Measurements from ENCODE around the gene ASTN2.

ASTN2 gene

DNA sequence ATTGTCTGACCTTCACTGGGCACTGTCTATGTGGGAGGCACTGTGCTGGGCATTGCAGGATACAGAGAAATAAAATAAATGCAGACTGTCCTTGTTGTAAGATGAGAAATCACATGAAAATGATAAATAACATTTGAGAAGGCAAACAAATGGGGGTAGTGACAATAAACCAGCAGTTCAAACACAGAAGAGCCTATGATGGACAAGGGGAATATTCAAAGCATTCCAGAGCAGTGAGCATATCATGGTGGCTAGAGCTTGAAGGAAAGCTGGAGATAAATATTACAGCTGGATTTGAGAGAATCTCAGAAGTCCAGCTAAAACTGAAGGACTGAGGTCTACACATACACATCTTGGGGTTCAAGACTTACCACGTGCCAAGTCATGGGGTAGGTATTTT is 209.9 kb downstream of the ASTN2 start:
- TF ChIP-seq GATA2 (IDR thresholded peaks at IDR 0.05; ENCODE audit: low read depth, low read length) (no peak), GATA3 (IDR thresholded peaks at IDR 0.05; ENCODE audit: low read depth, low read length) (no peak)

DNA sequence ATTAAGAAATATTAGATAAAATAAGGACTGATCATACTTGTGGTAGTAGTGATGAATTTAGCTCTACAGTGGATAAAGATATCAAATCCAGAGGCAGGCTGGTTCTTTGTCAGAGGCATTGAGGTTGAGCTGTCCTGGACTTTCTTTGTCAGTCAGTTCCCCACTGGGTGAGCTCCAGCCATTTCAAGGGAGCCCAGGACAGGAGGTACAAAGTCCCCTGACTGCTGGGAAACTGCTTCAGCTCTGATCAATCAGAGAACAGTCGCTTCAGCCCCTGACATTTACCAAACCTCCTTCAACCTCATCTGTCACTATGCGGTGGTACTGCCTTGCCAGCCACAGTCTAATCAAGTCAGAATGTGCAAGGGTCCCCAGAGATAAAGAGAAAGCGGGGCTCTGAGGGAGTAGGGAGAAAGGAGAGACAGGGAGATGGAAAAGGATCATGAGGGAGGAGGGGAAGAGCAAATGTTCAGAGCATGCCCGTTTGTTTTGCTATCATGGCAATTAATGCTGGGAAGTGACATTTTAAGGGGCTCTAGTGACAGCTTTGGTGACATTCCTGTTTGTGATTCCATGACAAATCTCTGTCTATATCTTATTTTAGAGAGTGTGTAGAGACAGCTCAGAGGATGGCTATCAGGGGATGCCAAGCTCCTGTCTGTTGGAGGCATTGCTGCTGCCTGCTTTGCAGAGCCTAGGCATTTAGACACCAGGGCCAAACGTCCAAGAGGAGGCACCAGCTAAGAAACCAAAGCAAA is 223.2 kb downstream of the ASTN2 start:
- no peak for TF ChIP-seq GATA2 (IDR thresholded peaks at IDR 0.05; ENCODE audit: low read depth, low read length)
- TF ChIP-seq GATA3 (IDR thresholded peaks at IDR 0.05; ENCODE audit: low read depth, low read length) = no peak

DNA sequence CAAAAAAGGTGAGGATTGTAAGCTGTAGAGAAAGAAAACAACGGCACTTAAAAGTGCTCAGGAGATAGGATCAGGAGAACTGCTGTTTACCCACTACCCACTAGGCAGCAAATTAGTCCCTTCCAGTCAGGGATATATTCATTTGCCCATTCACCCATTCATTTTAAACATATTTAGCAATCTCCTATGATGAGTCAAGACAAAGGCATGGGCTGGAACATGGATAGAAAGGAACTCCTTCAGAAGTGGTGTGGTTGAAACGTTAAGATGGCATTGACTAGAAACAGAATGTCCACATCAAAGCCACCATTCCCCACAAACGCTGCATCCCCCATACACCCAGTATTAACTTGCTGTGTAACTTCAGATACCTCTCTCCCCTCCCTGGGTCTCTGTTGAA is 225.7 kb downstream of the ASTN2 start:
- TF ChIP-seq GATA3 (IDR thresholded peaks at IDR 0.05; ENCODE audit: low read depth, low read length) (no peak), GATA2 (IDR thresholded peaks at IDR 0.05; ENCODE audit: low read depth, low read length) (no peak)

DNA sequence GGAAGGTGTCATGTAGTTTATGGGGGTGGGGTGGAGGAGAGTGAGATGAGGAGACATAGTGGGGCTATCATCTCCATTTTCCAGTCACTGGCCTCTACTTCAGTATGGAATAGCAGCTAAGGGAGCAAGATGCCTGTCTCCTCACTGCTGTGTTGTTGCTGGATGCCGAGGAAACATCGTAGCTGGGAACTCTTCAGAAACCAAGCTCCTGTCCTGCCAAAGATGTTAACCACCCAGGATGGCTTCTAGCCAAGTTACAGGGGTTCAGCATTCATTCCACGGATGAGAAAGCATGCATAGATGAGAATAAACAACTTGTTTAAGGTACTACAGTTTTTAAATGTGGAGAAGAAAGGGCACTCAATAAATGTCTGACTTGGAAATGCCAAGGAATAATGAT is 226.5 kb downstream of the ASTN2 start:
- TF ChIP-seq GATA2 (IDR thresholded peaks at IDR 0.05; ENCODE audit: low read depth, low read length) = no peak
- no peak for TF ChIP-seq GATA3 (IDR thresholded peaks at IDR 0.05; ENCODE audit: low read depth, low read length)

DNA sequence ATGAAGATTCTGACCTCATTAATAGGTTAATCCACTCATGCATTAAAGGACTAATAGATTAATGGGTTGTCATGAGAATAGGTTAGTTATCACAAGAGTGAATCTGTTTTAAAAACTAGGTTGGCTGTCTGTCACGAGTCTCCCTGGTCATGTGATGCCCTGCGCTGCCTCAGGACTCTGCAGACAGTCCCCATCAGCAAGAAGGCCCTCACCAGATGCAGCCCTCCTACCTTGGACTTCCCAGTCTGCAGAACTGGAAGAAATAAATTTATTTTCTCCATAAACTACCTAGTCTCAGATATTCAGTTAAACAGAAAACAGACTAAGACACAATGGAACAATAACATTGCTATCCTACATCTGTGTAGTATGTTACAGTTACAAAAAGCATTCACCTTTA is 227.4 kb downstream of the ASTN2 start:
- TF ChIP-seq GATA3 (IDR thresholded peaks at IDR 0.05; ENCODE audit: low read depth, low read length) (no peak), GATA2 (IDR thresholded peaks at IDR 0.05; ENCODE audit: low read depth, low read length) (no peak)

GRCh38 chr9:117184173-117184572 is 230.7 kb downstream of the ASTN2 start:
- TF ChIP-seq GATA3 (IDR thresholded peaks at IDR 0.05; ENCODE audit: low read depth, low read length) (no peak), GATA2 (IDR thresholded peaks at IDR 0.05; ENCODE audit: low read depth, low read length) (peak; percentile 53)

DNA sequence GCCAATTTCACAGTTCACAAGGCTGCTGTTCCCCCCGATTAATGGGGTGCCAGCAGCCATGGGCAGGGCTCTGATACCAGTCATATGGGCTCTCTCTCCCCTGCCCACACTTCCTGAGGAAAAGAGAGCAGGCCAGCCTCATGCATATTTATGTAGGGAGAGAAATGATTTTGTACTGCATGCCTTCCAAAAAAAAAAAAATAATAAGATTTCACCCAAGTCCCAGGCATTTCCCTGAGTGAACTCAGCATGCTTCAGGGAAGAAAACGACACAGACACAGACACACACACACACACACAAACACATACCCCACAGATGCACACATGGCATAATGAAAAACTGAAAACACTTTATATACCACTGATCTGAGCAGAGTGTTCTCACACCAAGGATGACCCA is 232.8 kb downstream of the ASTN2 start:
- TF ChIP-seq GATA2 (IDR thresholded peaks at IDR 0.05; ENCODE audit: low read depth, low read length) (no peak), GATA3 (IDR thresholded peaks at IDR 0.05; ENCODE audit: low read depth, low read length) (no peak)

GRCh38 chr9:117180896-117181445 is 233.9 kb downstream of the ASTN2 start:
- TF ChIP-seq GATA2 (IDR thresholded peaks at IDR 0.05; ENCODE audit: low read depth, low read length) (no peak), GATA3 (IDR thresholded peaks at IDR 0.05; ENCODE audit: low read depth, low read length) (no peak)

DNA sequence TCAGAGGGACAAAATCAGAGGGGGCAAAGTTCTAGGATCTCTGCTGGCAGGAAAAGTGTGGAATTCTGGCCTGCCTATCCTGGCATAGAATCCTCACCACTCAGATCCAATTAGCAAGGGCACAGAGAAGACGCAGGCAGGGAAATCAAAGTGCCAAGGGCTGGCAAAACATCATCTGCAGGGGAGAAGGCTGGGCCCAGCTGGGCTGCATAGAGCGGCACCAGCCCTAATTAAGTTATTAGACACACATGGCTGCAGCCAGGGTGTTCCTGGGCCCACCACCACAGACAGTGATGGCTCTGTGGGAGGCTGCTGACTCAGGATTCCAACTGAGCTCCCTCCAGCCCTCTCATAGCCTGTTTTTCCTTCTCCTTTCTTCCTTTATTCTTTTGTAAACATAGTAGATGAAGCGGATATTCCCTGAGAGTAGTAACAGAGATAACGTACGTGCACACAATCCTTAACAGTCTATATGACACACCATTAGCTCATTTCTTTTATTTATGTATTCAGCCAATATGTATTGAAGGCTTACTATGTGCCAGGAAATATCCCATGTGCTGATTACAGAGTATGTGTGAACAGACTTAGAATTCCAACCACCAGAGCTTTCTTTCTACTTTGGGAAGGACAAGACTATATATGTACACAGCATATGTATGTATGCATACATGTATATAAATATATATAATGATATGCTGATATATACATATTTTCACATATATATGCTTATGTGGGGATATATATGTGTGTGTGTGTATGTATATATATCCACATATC is 236.1 kb downstream of the ASTN2 start:
- TF ChIP-seq GATA3 (IDR thresholded peaks at IDR 0.05; ENCODE audit: low read depth, low read length) (no peak), GATA2 (IDR thresholded peaks at IDR 0.05; ENCODE audit: low read depth, low read length) (no peak)

- TF ChIP-seq GATA2 (IDR thresholded peaks at IDR 0.05; ENCODE audit: low read depth, low read length) = no peak
These were observed 244.3 kb downstream of the ASTN2 start for GRCh38 chr9:117170567-117170966.

DNA sequence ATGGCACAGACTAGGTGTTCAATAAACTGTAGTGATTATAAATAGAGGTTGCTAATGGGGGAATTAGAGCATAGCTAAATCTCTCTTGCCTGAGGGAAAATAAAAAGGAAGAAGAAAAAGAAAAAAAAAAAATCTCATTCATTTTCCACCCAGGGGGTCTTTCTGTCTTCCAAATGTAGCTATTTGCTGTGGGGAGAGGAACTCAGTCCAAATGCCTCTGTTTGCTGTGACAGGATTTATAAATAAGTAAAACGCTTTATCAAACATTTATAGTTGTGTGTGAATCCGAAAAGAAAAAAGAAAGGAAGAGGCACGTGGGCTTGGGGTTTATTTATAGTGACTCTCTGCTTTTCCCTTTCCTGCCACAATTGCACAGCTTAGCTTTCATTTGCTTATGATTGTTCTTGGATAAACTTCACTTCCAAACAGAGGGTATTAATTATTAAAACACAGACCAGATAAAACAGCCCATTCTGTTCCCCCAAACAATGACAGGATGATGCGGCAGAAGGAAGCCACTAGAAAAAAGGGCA is 245.7 kb downstream of the ASTN2 start:
- TF ChIP-seq GATA3 (IDR thresholded peaks at IDR 0.05; ENCODE audit: low read depth, low read length) (no peak), GATA2 (IDR thresholded peaks at IDR 0.05; ENCODE audit: low read depth, low read length) (no peak)

DNA sequence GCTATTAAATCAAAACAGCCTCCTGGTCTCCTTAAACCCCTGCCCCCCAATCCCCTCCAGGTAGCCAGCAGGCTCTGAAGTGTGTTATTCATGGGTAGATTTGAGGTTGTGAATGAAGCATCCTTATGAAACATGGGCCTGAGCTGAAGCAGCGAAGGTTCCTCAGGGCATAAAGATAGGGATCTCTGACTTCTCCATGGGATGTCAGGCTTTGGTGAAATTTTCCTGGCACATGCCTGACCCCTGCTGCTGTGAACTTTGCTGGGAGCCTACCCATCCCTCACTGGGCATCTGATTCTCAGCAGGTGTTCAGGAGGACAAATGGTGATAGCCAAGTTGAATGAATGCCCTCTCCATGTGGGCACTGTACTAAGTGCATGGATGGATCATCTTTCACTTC is 250.3 kb downstream of the ASTN2 start:
- TF ChIP-seq GATA3 (IDR thresholded peaks at IDR 0.05; ENCODE audit: low read depth, low read length) (no peak), GATA2 (IDR thresholded peaks at IDR 0.05; ENCODE audit: low read depth, low read length) (no peak)

- TF ChIP-seq GATA2 (IDR thresholded peaks at IDR 0.05; ENCODE audit: low read depth, low read length) = no peak
- no peak for TF ChIP-seq GATA3 (IDR thresholded peaks at IDR 0.05; ENCODE audit: low read depth, low read length)
These were observed 254.6 kb downstream of the ASTN2 start for GRCh38 chr9:117160254-117160653.

GRCh38 chr9:117156771-117157535 is 257.9 kb downstream of the ASTN2 start:
- no peak for TF ChIP-seq GATA2 (IDR thresholded peaks at IDR 0.05; ENCODE audit: low read depth, low read length)
- no peak for TF ChIP-seq GATA3 (IDR thresholded peaks at IDR 0.05; ENCODE audit: low read depth, low read length)

Measured in SH-SY5Y (cell line).